Esophagus muscularis mucosa (tissue), 4 donors: ENCODE measurements around the gene PRR35. TPM values are rescaled to one million over a fixed set of nuclear protein-coding genes. Genes with fewer than 3 reads are reported as not detected.

ENCODE experiments used
- DNase-seq: peaks from one replicate; pipeline ENCODE4 v3.0.0-alpha.2; 2017; ENCODE audit errors: extremely low spot score
- H3K27ac ChIP-seq, 4 donors: fragments of 200-600 bp; sonication (generic); replicated peaks in 1 of 4; 1 replicate in 3 of 4; 2 replicates in 1 of 4; pipeline ENCODE4 v1.5.1; 2016 to 2019; ENCODE audit warnings: mild to moderate bottlenecking in 1 of 4
- H3K27me3 ChIP-seq, 4 donors: fragments of 200-600 bp; sonication (generic); one replicate each; pipeline versions ENCODE4 v1.5.1 to v1.6.0; 2016 to 2019
- H3K36me3 ChIP-seq, 4 donors: fragments of 200-600 bp; sonication (generic); one replicate each; pipeline ENCODE4 v1.5.1; 2016 to 2019
- H3K4me1 ChIP-seq, 4 donors: fragments of 200-600 bp; sonication (generic); one replicate each; pipeline ENCODE4 v1.5.1; 2016 to 2019
- H3K4me3 ChIP-seq, 4 donors: fragments of 200-600 bp; sonication (generic); 1 replicate in 2 of 4; 2 replicates in 2 of 4; pipeline ENCODE4 v1.5.1; 2016 to 2019; ENCODE audit warnings: mild to moderate bottlenecking in 4 of 4, moderate library complexity in 1 of 4
- H3K9me3 ChIP-seq, 4 donors: fragments of 200-600 bp; sonication (generic); 1 replicate in 3 of 4; 2 replicates in 1 of 4; pipeline ENCODE4 v1.5.1; 2016 to 2019
- CTCF ChIP-seq, 3 experiments: fragments of 200-600 bp in 2 of 3; fragments of 450-650 bp in 1 of 3; sonication (generic) in 2 of 3; IDR thresholded peaks; one replicate each; pipeline ENCODE4 v1.5.1; 2017 to 2019; ENCODE audit warnings: antibody characterized with exemption in 3 of 3, mild to moderate bottlenecking in 2 of 3, moderate library complexity in 1 of 3
- EP300 ChIP-seq: sonication (generic); formaldehyde crosslinking; IDR thresholded peaks from one replicate; pipeline ENCODE4 v1.6.1; 2017; ENCODE audit warnings: antibody characterized with exemption
- POLR2A ChIP-seq: fragments of 450-650 bp; IDR thresholded peaks from one replicate; pipeline ENCODE4 v1.6.1; 2017; ENCODE audit warnings: antibody characterized with exemption, moderate library complexity, mild to moderate bottlenecking, low read depth
- POLR2AphosphoS5 ChIP-seq, 2 donors: sonication (generic); formaldehyde crosslinking; IDR thresholded peaks; one replicate each; pipeline ENCODE4 v1.6.1; 2017; ENCODE audit warnings: antibody characterized with exemption in 2 of 2
- WGBS: methylation state at CpG from one replicate; pipeline ENCODE4 v1.1.5; 2018; 5-methylcytosine and 5-hydroxymethylcytosine counted together
- intact Hi-C: fragments of 100-400 bp; cut with DNase I; formaldehyde crosslinking; loops from one replicate; pipeline ENCODE4 v1.15.1; 2023
- total RNA-seq, 4 donors: library from RNA; depleted of rRNA; stranded (reverse); fragments of >200 nt; gene quantifications; one replicate each; pipeline versions ENCODE4 v1.1.0 to v1.2.1, GENCODE V29; 2016

PRR35 gene
- total RNA-seq, result not detected

DNA sequence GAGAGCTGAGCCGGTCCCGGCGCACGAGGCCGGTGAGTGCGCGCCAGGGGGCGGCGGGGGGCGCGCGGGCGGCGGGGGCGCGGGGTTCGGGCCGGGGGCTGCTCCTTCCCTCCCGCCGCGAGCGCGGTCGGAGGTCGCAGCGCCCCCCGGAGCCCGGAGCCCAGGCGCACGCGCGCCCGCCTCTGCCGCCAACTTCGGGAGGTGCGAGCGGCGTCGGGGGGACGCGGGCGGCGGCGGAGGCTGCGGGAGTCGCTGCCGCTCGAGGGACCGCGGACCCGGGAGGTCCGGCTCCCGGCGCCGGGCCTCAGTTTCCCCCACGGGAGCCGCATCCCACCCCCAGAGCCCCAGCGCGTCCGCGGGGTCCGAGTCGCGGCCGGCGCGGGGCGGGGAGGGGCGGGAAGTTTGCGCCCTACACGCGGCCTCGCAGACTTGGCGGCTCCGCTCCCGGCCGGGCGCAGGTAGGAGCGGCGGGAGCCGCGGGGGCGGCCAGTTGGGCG, at the start of gene PRR35:
Gene PRR35 (plus strand): TSS at position 191 of the 497 bp plus-strand sequence. CDS start 2,901 bp downstream, outside the sequence.
- TF ChIP-seq POLR2A (no peak), CTCF (IDR thresholded peaks at IDR 0.05) (no peak), EP300 (no peak), POLR2AphosphoS5 (IDR thresholded peaks at IDR 0.05) (no peak)
- intact Hi-C loops, result no loop called here
- 1% methylated on average over 32 of the region's 84 CpGs for WGBS
- Histone ChIP-seq H3K4me3 (peak within 1 kb of the TSS in 2 of 4 donors; percentile 23 to 35), H3K36me3 (no peaks in the 10 kb centered on the region), H3K9me3 (no peaks in the 10 kb centered on the region), H3K27me3 (peaks cover 0 to 74% (median 17%) of the 10 kb centered on the region in 4 donors), H3K4me1 (peaks cover 4 to 27% (median 16%) of the 10 kb centered on the region in 4 donors), H3K27ac (no peak within 1 kb of the TSS)
- no peak for DNase-seq

GRCh38 chr16:512802-513201, 47.4 kb upstream of the PRR35 start:
- no peak for TF ChIP-seq EP300
- no peak for TF ChIP-seq CTCF (IDR thresholded peaks at IDR 0.05)
- Histone ChIP-seq H3K4me3 (no peak overlapping the region), H3K4me1 (no peaks in the 10 kb centered on the region), H3K9me3 (no peaks in the 10 kb centered on the region), H3K27ac (no peak overlapping the region), H3K36me3 (peaks cover 8 to 63% (median 58%) of the 10 kb centered on the region in 4 donors), H3K27me3 (no peaks in the 10 kb centered on the region)
- no peak for DNase-seq
- intact Hi-C loops, result no loop called here
- 92% methylated on average over 6 of the region's 6 CpGs for WGBS

GRCh38 chr16:513950-514349, 46.2 kb upstream of the PRR35 start:
- no peak overlapping the region for H3K4me3 ChIP-seq
- no peak for TF ChIP-seq EP300
- peaks cover 12 to 69% (median 61%) of the 10 kb centered on the region in 4 donors for H3K36me3 ChIP-seq
- intact Hi-C loops, result no loop called here
- H3K9me3 ChIP-seq, result no peaks in the 10 kb centered on the region
- no peaks in the 10 kb centered on the region for H3K27me3 ChIP-seq
- WGBS, result 95% methylated on average over 4 of the region's 10 CpGs
- DNase-seq, result no peak
- H3K27ac ChIP-seq, result no peak overlapping the region
- no peaks in the 10 kb centered on the region for H3K4me1 ChIP-seq

GRCh38 chr16:515175-515938, 44.8 kb upstream of the PRR35 start:
- Histone ChIP-seq H3K9me3 (no peaks in the 10 kb centered on the region), H3K27ac (no peak overlapping the region), H3K36me3 (peaks cover 20 to 73% (median 66%) of the 10 kb centered on the region in 4 donors), H3K27me3 (no peaks in the 10 kb centered on the region), H3K4me1 (no peaks in the 10 kb centered on the region), H3K4me3 (no peak overlapping the region)
- TF ChIP-seq EP300 (no peak), POLR2A (no peak), CTCF (IDR thresholded peaks at IDR 0.05) (no peak), POLR2AphosphoS5 (IDR thresholded peaks at IDR 0.05) (no peak)
- intact Hi-C loops, result no loop called here
- no peak for DNase-seq
- 92% methylated on average over 13 of the region's 45 CpGs for WGBS

DNA sequence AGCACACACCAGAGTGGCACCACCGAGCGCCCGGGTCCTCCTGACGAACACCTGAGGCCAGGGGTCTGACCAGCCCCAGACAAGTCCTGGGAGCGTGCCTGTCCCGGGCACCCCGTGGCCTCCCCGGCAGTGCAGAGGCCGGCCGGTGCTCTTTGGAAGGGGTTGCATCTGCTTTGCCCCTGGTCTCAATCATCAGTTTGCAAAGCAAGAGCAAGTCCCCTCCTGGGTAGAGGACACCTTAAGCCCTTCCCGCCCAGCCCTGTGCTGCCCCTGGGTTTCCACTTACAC, 44.3 kb upstream of the PRR35 start:
- no peaks in the 10 kb centered on the region for H3K4me1 ChIP-seq
- TF ChIP-seq EP300 (no peak), POLR2AphosphoS5 (IDR thresholded peaks at IDR 0.05) (no peak), POLR2A (no peak), CTCF (IDR thresholded peaks at IDR 0.05) (no peak)
- no peak overlapping the region for H3K27ac ChIP-seq
- intact Hi-C loops, result no loop called here
- WGBS, result 81% methylated on average over 5 of the region's 11 CpGs
- DNase-seq, result no peak
- H3K9me3 ChIP-seq, result no peaks in the 10 kb centered on the region
- peaks cover 23 to 73% (median 66%) of the 10 kb centered on the region in 4 donors for H3K36me3 ChIP-seq
- H3K27me3 ChIP-seq, result no peaks in the 10 kb centered on the region
- H3K4me3 ChIP-seq, result no peak overlapping the region
